Mammary epithelial cell (primary cell): ENCODE measurements around the gene USP44.

ENCODE experiments used
- EZH2 ChIP-seq: IDR thresholded peaks from 2 replicates; pipeline ENCODE4 v1.6.1; 2012; ENCODE audit warnings: low read length, inconsistent platforms, borderline replicate concordance
- TF ChIP-seq, protein P1 (sequence below), 2 donors: IDR thresholded peaks in 1 of 2; conservative IDR thresholded peaks in 1 of 2; 2 replicates each; pipeline ENCODE4 v1.5.1; 2011 to 2012; ENCODE audit warnings: inconsistent platforms in 2 of 2, low read length in 2 of 2, mild to moderate bottlenecking in 2 of 2, control low read depth in 1 of 2, low read depth in 1 of 2; ENCODE audit not compliant: insufficient read depth in 1 of 2; ENCODE audit errors: extremely low read depth in 1 of 2

DNA sequence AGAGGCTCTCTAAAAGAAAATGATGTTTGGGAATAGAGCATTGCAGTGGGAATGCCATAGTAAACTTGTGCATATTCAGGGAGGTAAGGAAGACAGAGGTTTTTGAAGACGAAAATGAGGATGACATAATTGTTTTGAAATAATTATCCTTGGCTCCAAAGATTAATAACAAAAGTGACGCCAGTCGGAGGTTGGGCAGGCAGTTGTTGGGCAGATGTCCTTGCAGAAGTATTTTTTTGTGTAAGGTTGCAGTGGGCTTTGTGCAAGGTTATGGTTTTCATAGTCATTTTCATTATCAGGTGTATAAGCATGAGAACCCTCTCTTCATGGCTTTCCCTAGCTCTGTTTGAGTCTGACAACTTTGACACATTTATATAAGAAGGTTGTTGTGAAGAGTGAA is 42.0 kb downstream of the USP44 start:
- no peak for TF ChIP-seq EZH2
- TF ChIP-seq, protein P1, sequence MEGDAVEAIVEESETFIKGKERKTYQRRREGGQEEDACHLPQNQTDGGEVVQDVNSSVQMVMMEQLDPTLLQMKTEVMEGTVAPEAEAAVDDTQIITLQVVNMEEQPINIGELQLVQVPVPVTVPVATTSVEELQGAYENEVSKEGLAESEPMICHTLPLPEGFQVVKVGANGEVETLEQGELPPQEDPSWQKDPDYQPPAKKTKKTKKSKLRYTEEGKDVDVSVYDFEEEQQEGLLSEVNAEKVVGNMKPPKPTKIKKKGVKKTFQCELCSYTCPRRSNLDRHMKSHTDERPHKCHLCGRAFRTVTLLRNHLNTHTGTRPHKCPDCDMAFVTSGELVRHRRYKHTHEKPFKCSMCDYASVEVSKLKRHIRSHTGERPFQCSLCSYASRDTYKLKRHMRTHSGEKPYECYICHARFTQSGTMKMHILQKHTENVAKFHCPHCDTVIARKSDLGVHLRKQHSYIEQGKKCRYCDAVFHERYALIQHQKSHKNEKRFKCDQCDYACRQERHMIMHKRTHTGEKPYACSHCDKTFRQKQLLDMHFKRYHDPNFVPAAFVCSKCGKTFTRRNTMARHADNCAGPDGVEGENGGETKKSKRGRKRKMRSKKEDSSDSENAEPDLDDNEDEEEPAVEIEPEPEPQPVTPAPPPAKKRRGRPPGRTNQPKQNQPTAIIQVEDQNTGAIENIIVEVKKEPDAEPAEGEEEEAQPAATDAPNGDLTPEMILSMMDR (conservative IDR thresholded peaks at IDR 0.05 in 1 of 2, IDR thresholded peaks at IDR 0.05 in 1 of 2; ENCODE audit: extremely low read depth in 1 of 2, insufficient read depth in 1 of 2, low read depth in 1 of 2, low read length in 2 of 2), result no peak
